GM10248 (cell line): Measurements from ENCODE around the gene LOXL3.

Experiments
- CTCF ChIA-PET: fragments of 300-600 bp; sonication (Branson Sonifier 250); formaldehyde crosslinking; extraction: SDS; loops from one replicate; lab custom pipeline; 2021; ENCODE audit warnings: antibody characterized with exemption; lab: Yijun Ruan, JAX
- POLR2A ChIA-PET: fragments of 350-650 bp; sonication (Branson Sonifier 250); formaldehyde crosslinking; extraction: SDS; loops from one replicate; lab custom pipeline; 2020; ENCODE audit warnings: antibody characterized with exemption; lab: Yijun Ruan, JAX
- DNase-seq: peaks from one replicate; pipeline ENCODE4 v3.0.0; 2012; ENCODE audit errors: extremely low spot score
- CTCF ChIP-seq: IDR thresholded peaks from 2 replicates; pipeline ENCODE4 v1.5.1; 2012; ENCODE audit warnings: mild to moderate bottlenecking, low read depth; ENCODE audit errors: extremely low read depth, missing control alignments, control extremely low read depth

LOXL3 gene

GRCh38 chr2:74583504-74583903 lies 29.8 kb upstream of the LOXL3 start:
- POLR2A ChIA-PET = interaction anchor here (0.6 kb wide), 1 partner anchor 55 kb away, joined by 7 read pairs; no protein-coding TSS in a partner anchor
- CTCF ChIA-PET = interaction anchor here (0.9 to 10.8 kb wide), 11 partner anchors 7 to 334 kb away, joined by 3 to 188 read pairs (median 3); partner anchors contain the start of genes CCDC142 and TTC31
- no peak for DNase-seq
- TF ChIP-seq CTCF = no peak

GRCh38 chr2:74582184-74582583 lies 28.4 kb upstream of the LOXL3 start:
- POLR2A ChIA-PET = no interaction called here
- no peak for TF ChIP-seq CTCF
- DNase-seq = no peak
- CTCF ChIA-PET = interaction anchor here (1.5 to 10.8 kb wide), 5 partner anchors 6 to 99 kb away, joined by 4 to 188 read pairs (median 4); partner anchors contain the start of genes CCDC142 and TTC31

- no peak for TF ChIP-seq CTCF
- ChIA-PET CTCF (interaction anchor here (11.2 kb wide), 1 partner anchor 6 kb away, joined by 188 read pairs; no protein-coding TSS in a partner anchor), POLR2A (no interaction called here)
- DNase-seq = no peak
Measured at GRCh38 chr2:74581463-74581862, 27.7 kb upstream of the LOXL3 start.

- DNase-seq = no peak
- no peak for TF ChIP-seq CTCF
- ChIA-PET POLR2A (no interaction called here), CTCF (interaction anchor here (0.9 to 11.2 kb wide), 6 partner anchors 9 to 158 kb away, joined by 3 to 188 read pairs (median 4); partner anchors contain the start of genes C2orf81, CCDC142, TTC31 and WDR54)
Measured at GRCh38 chr2:74578408-74578807, 24.7 kb upstream of the LOXL3 start.

GRCh38 chr2:74577448-74577847 lies 23.7 kb upstream of the LOXL3 start:
- CTCF ChIA-PET = interaction anchor here (1.1 to 11.2 kb wide), 9 partner anchors 10 to 157 kb away, joined by 3 to 188 read pairs (median 4); partner anchors contain the start of genes C2orf81, CCDC142, TTC31 and WDR54
- no peak for TF ChIP-seq CTCF
- POLR2A ChIA-PET = interaction anchor here (0.6 kb wide), 1 partner anchor 12 kb away, joined by 3 read pairs; no protein-coding TSS in a partner anchor
- no peak for DNase-seq

GRCh38 chr2:74576863-74577229 lies 23.1 kb upstream of the LOXL3 start:
- POLR2A ChIA-PET = no interaction called here
- DNase-seq = no peak
- CTCF ChIA-PET = interaction anchor here (1.2 to 11.2 kb wide), 7 partner anchors 9 to 95 kb away, joined by 3 to 188 read pairs (median 4); partner anchors contain the start of genes CCDC142 and TTC31
- TF ChIP-seq CTCF = no peak
